ENCODE measurements around the gene PCTP. TPM values are rescaled to one million over a fixed set of nuclear protein-coding genes. Genes with fewer than 3 reads are reported as not detected.

Gene PCTP
- total and polyA plus RNA-seq, 9 of the 15 experiments (the other 6 are each of a cell fraction or from before 2014, with no cell fraction given) = 10.9 to 62.3 (median 41.2) TPM

DNA sequence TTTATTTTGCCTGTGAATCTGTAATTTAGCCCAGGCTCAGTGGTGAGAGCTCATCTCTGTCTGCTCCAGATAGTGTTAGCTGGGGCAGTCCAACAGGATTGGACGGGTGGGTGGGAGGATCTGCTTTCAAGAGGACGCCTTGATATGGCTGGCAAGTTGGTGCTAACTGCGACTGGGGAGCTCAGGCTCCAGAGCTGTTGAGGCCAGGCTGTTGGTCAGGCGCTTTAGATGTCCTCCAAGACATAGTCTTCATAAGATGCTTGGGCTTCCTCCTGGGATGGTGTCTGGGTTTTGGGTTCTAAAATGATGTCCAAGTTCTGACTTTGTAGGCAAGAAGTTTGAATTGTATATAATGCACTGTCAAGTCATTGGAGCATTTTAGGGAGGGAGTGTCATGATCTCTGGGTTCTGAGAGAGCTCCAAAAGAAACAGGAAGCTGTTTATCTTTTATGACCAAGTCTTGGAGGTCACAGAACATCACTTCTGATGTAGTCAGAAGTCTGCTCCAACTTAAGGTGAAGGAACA, 12.8 kb upstream of the PCTP start (continued):
- TF ChIP-seq, protein P1, sequence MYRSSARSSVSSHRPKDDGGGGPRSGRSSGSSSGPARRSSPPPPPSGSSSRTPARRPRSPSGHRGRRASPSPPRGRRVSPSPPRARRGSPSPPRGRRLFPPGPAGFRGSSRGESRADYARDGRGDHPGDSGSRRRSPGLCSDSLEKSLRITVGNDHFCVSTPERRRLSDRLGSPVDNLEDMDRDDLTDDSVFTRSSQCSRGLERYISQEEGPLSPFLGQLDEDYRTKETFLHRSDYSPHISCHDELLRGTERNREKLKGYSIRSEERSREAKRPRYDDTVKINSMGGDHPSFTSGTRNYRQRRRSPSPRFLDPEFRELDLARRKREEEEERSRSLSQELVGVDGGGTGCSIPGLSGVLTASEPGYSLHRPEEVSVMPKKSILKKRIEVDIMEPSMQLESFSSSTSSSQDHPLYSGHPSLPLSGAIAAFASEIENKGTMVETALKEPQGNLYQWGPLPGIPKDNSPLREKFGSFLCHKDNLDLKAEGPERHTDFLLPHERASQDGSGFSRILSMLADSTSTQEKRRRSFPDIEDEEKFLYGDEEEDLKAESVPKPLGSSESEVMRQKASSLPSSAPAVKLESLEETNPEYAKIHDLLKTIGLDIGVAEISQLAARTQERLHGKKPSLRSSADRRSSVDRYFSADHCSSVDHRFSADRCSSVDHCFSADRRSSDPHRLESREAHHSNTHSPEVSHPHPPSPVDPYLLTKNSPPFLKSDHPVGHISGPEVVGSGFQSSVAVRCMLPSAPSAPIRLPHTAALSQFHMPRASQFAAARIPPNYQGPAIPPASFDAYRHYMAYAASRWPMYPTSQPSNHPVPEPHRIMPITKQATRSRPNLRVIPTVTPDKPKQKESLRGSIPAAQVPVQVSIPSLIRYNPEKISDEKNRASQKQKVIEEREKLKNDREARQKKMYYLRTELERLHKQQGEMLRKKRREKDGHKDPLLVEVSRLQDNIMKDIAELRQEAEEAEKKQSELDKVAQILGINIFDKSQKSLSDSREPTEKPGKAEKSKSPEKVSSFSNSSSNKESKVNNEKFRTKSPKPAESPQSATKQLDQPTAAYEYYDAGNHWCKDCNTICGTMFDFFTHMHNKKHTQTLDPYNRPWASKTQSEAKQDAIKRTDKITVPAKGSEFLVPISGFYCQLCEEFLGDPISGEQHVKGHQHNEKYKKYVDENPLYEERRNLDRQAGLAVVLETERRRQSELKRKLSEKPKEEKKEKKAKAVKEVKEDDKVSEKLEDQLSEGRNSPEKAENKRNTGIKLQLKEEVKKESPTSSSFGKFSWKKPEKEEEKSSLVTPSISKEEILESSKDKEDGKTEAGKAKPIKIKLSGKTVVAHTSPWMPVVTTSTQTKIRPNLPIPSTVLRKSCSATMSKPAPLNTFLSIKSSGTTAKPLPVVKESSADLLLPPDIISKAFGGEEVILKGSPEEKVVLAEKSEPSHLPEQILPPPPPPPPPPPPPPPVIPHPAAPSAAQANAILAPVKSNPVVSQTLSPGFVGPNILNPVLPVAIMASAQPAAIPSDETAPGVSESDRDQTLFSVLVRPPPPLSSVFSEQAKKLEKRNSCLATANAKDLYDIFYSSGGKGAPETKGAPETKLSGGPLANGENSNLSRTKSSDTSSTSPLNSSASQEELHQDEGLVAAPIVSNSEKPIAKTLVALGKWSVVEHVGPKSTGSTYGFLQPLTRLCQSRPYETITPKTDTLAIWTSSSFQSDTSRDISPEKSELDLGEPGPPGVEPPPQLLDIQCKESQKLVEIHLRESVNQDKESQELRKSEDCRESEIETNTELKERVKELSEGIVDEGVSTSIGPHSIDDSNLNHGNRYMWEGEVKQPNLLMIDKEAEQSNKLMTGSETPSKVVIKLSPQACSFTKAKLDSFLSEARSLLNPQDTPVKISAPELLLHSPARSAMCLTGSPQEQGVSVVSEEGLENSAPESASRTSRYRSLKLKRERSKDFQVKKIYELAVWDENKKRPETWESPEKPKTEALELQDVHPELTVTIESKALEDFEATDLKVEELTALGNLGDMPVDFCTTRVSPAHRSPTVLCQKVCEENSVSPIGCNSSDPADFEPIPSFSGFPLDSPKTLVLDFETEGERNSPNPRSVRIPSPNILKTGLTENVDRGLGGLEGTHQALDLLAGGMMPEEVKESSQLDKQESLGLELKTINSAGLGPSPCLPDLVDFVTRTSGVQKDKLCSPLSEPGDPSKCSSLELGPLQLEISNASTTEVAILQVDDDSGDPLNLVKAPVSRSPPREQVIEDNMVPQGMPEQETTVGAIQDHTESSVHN (IDR thresholded peaks at IDR 0.05; ENCODE audit: borderline replicate concordance in 1 of 2, low read depth in 1 of 2) = no peak
- TF ChIP-seq POLR2A (conservative IDR thresholded peaks at IDR 0.05) = peak; percentile 77
- TF ChIP-seq ZNF79 (CRISPR knock-in tag; IDR thresholded peaks at IDR 0.05; ENCODE audit: low read depth) = no peak
- TF ChIP-seq SLC30A9 (CRISPR knock-in tag; IDR thresholded peaks at IDR 0.05) = no peak
- TF ChIP-seq, protein P2, sequence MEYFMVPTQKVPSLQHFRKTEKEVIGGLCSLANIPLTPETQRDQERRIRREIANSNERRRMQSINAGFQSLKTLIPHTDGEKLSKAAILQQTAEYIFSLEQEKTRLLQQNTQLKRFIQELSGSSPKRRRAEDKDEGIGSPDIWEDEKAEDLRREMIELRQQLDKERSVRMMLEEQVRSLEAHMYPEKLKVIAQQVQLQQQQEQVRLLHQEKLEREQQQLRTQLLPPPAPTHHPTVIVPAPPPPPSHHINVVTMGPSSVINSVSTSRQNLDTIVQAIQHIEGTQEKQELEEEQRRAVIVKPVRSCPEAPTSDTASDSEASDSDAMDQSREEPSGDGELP (CRISPR knock-in tag; IDR thresholded peaks at IDR 0.05; ENCODE audit: borderline replicate concordance) = peak; percentile 52
- TF ChIP-seq, protein P3, sequence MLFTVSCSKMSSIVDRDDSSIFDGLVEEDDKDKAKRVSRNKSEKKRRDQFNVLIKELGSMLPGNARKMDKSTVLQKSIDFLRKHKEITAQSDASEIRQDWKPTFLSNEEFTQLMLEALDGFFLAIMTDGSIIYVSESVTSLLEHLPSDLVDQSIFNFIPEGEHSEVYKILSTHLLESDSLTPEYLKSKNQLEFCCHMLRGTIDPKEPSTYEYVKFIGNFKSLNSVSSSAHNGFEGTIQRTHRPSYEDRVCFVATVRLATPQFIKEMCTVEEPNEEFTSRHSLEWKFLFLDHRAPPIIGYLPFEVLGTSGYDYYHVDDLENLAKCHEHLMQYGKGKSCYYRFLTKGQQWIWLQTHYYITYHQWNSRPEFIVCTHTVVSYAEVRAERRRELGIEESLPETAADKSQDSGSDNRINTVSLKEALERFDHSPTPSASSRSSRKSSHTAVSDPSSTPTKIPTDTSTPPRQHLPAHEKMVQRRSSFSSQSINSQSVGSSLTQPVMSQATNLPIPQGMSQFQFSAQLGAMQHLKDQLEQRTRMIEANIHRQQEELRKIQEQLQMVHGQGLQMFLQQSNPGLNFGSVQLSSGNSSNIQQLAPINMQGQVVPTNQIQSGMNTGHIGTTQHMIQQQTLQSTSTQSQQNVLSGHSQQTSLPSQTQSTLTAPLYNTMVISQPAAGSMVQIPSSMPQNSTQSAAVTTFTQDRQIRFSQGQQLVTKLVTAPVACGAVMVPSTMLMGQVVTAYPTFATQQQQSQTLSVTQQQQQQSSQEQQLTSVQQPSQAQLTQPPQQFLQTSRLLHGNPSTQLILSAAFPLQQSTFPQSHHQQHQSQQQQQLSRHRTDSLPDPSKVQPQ (CRISPR knock-in tag; IDR thresholded peaks at IDR 0.05; ENCODE audit: borderline replicate concordance) = no peak
- TF ChIP-seq HNRNPL (IDR thresholded peaks at IDR 0.05; ENCODE audit: low read depth, low read length) = no peak
- TF ChIP-seq RBM22 (IDR thresholded peaks at IDR 0.05; ENCODE audit: low read depth, low read length, poor library complexity, severe bottlenecking) = no peak
- no peak for TF ChIP-seq ZNF764 (CRISPR knock-in tag; IDR thresholded peaks at IDR 0.05; ENCODE audit: low read depth)
- no peak for TF ChIP-seq RBM39 (optimal IDR thresholded peaks at IDR 0.05; ENCODE audit: low read depth, low read length)
- TF ChIP-seq RBFOX2 (IDR thresholded peaks at IDR 0.05; ENCODE audit: low read depth, low read length) = peak; percentile 38; the same call in 1 of the 2 replicates
- TF ChIP-seq CAMTA2 (CRISPR knock-in tag; conservative IDR thresholded peaks at IDR 0.05) = no peak
- TF ChIP-seq ZKSCAN1 (IDR thresholded peaks at IDR 0.05; ENCODE audit: low read depth, low read length) = no peak
- no peak for TF ChIP-seq PRPF4 (IDR thresholded peaks at IDR 0.05; ENCODE audit: insufficient read depth, low read depth, low read length, poor library complexity, severe bottlenecking)
- peak; percentile 53 for TF ChIP-seq ZNF316 (IDR thresholded peaks at IDR 0.05)
- no peak for TF ChIP-seq ZNF3 (CRISPR knock-in tag; IDR thresholded peaks at IDR 0.05)
